Measurements from ENCODE around the gene B4GAT1.
"Not testable (repeated sequence)": the region's sequence is repeated elsewhere in the genome, so short reads cannot be mapped to it uniquely, and the experiment has no call there.

B4GAT1 gene

DNA sequence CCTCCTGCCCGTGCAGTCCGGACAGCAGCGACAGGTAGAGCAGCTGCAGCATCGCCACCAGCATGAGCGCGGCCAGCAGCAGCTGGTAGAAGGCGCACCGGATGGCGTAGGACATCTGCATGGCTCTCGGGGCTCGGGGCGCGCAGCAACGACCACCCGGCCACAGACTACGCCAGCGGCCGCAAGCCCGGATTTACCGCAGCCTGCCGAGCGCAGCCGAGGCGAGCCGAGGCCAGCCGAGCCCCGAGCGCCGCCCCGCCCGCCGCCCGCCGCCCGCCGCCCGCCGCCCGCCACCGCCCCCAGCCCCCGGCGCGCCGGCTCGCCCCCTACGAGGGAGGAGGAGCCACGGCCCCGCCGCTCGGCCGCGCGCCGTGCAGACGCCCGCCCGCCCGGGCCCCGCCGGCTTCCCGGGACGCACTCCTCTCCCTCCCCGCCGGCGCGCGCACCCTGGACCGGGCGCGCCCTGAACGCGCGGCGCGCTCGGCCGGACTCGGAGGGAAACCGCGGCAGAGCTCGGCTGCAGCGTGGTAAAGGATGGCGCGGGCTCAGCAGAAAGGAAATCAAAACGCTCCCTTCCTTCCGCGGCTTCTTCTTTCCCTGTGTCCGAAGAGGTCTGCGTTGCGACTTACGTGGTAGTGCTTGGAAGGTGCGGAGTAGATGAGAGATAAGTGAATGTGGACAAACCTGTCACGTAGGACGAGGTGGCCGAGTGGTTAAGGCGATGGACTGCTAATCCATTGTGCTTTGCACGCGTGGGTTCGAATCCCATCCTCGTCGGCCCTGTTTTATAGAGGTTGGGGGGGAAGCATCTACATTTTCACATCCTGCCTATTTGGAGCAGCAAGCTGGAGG is at the start of gene B4GAT1:
Gene B4GAT1 (minus strand): TSS at position 205 of the 852 bp plus-strand sequence. CDS start 84 bp downstream, at position 121.
- peak; percentile 66 for DNase-seq (ENCODE audit: low read depth)

DNA sequence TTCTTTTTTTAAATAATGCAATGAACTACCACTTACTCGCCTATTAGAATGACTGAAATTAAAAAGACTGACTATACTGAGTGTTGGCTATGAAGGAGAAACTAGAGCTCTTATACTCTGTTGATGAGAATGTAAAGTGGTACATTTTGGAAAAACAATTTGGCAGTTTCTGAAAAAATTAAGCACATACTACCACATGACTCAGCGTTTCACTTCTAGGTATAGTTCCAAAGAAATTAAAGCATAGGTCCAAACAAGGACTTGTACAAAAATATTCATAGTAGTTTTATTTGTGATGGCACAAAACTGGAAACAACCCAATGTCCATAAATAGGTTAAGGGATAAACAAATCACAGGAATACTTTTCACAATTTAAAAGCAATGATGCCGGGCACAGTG is 46.5 kb upstream of the B4GAT1 start:
- DNase-seq (ENCODE audit: low read depth): no peak

DNA sequence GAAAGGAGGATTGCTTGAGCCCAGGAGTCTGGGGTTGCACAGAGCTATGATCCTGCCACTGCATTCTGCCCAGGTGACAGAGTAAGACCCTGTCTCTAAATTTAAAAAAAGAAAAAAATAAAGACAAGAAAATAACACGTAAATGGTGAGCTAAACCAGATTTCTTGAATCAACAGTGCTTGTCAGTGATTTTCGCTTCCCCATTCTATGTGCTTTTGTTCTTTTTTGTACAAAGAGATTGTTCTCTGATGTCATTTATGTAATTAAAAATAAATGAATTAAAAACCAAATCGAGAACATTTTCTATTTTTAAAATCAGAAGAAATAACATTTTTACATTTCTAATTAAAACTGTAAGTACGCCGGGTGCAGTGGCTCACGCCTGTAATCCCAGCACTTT is 43.9 kb upstream of the B4GAT1 start:
- no peak for DNase-seq (ENCODE audit: low read depth)

DNA sequence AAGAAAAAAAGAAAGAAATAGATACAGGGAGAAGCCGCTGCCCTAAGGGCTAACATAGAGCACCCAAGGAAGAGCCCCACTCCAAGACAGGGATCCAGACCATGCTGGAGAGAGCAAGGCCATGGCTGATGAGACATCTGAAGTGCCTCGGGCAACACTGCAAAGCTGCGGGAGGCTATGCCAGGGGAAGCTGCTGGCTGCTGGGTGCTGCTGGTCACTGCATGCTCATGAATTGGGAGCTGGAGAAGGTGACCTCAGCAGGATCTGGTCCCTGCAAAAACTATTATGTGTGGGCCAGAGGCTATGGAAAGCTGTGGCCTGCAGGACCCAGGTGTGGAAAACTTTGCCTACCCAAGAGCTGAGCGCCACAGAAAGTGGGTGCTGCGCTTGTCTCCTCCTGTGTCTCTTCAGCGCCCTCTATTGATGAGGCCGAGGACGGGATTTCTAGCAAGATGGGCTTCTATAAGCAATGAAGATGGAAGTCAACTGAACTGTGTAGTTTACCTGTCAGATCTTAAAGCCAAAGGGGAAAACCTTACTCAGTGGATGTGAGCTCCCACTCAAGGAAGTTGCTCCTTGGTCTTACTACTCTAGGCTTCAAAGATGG is 41.5 kb upstream of the B4GAT1 start:
- peak; percentile 41 for DNase-seq (ENCODE audit: low read depth)

DNA sequence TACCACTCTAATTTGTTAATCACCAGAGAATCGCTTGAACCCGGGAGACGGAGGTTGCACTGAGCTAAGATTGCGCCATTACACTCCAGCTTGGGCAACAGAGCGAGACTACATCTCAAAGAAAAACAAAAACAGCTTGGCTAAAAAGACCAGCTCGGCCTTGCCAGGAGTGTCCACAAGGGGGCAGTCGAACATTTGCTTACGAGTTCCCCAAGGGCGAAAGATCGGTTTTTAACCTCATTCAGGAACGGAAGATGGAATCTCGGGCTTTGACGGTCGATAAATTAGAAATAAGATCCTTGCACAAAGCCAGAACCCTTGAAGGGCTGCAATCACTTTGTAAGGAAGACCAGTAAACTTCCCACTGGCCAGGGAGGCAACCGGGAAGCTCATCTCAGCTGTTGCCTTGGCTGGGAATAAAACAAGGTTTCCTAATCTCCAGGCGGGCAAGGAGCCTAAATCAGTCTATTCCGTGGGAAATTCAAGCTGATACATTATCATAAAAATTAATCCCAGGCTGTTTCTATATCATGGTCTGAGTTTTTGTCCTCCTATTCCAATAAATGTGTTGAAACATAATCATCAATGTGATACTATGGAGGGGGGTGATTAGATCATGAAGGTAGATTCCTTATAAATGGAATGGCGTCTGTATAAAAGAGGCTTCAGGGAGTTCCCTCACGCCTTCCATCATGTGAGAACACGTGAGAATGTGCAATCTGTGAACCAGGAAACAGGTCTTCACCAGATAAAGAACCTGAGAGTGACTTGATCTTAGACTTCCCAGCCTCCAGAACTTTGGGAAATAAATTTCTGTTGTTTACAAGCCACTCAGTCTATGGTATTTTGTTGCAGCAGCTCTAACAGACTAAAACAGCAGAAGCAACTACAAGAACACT is 39.0 kb upstream of the B4GAT1 start:
- peak; percentile 76 for DNase-seq (ENCODE audit: low read depth)

DNA sequence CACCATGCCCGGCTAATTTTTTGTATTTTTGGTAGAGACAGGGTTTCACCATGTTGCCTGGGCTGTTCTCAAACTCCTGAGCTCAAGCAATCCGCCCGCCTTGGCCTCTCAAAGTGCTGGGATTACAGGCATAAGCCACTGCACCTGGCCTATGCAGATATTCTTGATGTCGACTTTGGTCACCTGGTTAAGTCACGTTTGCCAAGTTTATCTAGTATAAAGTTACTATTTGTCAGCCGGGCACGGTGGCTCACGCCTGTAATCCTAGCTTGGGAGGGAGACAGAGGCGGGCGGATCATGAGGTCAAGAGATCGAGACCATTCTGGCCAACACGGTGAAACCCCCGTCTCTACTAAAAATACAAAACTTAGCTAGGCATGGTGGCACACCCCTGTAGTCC is 36.9 kb upstream of the B4GAT1 start:
- DNase-seq (ENCODE audit: low read depth): not testable (repeated sequence)

DNA sequence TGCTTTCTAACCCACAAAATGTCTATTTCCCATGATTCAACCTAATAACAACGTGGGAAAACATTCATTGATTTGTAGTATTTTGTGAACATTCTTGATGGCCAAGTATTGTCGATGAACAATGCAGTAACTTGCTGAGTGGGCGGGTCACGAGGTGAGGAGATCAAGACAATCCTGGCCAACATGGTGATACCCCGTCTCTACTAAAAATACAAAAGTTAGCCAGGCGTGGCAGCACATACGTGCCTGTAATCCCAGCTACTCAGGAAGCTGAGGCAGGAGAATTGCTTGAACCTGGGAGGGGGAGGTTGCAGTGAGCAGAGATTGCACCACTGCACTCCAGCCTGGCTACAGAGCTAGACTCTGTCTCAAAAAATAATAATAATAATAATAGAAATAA is 32.8 kb upstream of the B4GAT1 start:
- DNase-seq (ENCODE audit: low read depth): not testable (repeated sequence)

DNA sequence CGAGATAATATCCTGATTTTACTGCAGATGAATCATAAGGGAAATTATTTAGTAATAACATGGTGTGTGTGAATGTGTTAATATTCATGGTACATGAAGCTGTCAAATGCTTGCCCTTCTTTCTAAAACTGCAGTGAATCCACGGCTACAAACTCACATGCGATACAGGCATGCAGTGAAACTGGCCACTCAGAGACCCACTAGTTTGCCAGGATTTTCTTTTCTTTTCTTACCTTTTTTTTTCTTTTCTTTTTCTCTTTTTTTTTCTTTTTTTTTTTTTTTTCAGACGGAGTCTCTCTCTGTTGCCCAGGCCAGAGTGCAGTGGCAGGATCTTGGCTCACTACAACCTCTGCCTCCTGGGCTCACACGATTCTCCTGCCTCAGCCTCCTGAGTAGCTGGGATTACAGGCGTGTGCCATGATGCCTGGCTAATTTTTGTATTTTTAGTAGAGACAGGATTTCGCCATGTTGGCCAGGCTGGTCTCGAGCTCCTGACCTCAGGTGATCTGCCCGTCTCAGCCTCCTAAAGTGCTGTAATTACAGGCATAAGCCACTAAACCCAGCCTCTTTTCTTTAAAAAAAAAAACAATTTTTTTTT is 26.4 kb upstream of the B4GAT1 start:
- DNase-seq (ENCODE audit: low read depth): not testable (repeated sequence)

DNA sequence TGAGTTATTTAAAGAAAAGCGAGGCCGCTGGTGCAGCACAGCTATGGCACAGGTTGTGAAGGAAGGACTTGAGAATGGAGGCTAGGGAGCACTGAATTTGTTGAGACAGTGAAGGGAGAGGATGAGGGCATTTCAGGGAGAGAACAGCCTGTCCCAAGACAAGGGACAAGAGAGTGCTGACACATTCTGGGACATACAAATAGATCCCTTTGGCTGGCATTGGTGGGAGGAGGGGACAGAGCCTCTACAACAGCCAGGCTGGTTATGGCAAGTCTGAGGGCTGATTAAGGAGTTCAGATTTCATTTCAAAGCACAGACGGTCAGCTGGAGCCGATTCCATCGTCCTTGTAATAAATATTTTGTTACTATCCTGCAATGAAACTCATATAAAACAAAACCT is 25.8 kb upstream of the B4GAT1 start:
- DNase-seq (ENCODE audit: low read depth): no peak

DNA sequence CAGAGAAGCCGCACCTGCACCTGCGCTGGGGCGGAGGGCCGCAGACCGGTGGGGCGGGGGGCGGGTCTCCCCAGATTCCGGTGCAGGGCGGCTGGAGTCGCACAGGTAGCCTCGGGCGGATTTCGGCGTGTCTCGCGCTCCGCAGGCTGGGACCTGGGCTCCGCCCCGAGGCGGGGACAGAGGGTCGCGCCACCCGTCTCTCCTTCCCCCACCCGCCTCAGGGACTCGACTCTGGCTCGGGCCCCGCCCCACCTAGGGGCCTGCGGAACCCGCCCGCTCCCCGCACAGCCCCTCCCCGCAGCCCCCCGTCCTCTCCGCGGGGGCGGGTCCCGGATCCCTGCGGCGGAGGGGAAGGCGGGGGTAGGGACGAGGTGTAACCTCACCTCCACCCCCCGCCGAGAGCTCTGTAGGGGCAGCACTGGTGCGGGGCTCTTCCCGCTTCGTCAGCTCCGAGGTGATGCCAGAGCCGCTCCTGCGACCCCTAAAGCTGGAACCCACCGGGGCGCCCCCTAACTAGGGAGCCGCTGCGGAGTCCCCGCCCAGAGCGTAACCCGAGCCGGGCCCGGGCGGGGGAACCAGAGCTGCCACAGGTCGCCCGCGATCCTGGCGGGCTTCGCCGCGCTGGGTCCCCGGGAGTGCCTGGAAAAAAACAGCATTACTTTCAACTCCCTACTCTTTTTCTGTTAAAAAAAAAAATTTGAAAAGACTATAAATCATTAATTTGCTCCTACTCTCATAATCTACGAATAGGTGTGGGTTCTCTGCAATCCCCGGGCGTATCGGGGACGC is 24.4 kb upstream of the B4GAT1 start, which contains the start of gene SLC29A2:
Gene SLC29A2 (minus strand): TSS at position 134 of the 789 bp plus-strand sequence. CDS start 169 bp downstream, outside the sequence.
- peak; percentile 68 for DNase-seq (ENCODE audit: low read depth)

DNA sequence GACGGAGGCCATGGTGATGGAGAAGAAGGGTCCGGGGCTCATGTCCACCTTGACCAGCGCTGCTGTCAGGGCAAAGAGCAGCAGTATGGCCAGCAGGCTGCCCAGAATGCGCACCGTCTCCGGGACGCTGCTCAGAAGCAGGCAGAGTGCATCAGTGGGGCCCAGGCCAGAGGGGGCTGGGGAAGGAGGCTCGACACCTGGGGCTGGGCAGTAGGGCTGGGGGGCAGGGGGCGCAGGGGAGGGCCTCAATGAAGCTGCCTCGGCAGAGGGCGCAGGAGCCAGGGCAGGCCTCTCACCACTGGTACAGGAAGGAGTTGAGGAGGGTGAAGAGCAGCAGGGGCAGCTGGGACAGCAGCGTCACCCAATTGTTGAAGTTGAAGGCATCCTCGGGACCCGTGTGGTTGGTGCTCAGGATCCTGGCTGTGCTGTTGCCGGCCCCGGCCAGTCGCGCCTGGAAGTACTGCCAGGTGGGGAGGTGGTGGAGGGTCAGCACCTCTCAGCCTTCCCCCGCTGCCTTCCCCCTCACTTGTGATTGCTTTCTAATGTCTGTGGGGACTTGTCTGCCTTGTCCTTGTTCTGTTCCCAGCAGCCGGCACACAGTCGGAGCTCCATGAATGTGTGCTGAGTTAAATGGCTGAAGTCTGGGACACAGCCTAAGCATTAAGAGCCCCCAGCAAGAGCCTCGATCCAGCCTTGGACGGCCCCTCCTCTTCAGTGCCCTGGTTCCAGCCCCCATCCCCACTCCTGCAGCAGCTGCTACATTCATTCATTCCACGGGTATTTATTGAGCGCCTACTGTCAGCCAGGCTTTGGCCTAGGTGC is 21.9 kb upstream of the B4GAT1 start:
- no peak for DNase-seq (ENCODE audit: low read depth)

DNA sequence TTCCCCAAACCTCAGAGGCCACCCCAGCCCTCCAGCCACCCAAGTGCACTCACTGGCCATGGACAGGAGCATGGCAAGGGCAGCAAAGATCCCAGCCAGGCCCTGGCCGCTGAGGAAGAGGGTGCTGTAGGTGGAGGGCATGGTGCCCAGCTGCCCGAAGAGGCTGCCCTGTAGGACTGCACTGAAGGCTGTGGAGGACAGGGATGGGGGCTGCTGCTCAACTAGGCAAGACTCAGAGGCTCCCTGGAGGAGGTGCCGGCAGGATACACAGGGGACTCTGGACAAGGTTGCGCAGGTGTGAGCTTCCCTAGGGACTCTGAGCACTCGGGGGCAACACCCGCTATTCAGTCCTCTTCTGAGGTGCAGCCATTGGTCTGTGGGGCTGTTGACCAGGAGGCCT is 21.1 kb upstream of the B4GAT1 start:
- DNase-seq (ENCODE audit: low read depth): no peak

DNA sequence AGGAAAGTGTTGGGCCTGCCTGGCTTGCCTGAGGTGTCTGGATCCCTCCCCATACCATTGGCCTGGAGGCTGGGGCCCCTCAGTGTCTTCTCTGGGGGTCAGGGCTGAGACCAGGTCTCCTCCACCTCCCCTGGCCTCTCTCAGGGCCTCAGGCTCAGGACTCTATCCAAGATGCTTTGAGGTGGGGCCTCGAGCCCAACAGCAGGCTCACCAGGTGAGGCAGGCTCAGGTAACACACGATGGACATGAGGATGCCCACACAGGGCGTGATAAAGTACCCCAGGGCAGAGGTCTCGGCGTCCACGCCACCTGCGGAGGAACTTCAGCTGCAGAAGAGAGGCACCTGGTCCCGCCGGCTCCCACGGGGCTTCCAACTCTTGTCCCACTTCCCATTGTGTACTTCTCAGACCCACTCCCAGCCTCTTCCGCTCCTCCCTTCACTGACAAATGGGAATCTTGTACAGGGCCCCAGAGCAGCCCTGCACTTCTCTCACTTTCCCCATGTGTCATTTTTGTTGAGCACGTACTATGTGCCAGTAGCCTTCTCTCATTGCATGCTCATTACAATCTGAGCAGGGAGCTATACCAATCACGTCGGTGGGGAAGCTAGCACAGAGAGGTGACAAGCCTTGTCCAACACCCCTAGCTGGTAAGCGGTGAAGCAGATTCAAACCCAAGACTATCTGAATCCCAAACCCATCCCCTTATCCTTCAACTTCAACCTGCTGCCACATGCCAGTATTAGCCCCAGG is 20.3 kb upstream of the B4GAT1 start:
- DNase-seq (ENCODE audit: low read depth): no peak

DNA sequence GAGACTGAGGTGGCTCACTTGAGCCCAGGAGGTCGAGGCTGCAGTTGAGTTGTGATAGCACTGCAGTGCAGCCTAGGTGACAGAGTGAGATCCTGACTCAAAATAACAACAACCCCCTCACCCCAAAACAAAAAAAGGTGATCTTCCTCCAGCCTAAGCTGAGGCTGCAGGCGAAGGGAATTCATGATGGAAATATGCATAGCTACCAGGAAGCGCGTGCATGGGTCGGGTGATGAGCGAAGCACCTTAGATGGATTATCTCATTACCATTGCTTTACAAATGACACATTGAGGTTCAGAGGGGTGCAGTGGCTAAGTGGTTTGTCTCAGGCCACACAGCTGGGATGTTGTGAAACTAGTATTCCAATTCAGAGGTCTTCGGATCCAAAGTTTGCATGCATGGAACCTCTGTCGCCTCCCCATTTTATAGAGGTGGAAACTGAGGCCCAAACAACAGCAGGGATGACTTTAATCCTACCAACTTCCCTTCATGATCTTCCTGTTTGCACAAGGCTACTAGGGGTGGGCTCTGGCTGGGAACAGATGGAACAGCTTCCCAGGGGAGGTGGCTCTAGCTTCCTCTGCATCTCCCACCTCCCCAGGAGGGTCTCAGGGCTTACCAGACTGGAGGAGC is 19.5 kb upstream of the B4GAT1 start:
- no peak for DNase-seq (ENCODE audit: low read depth)

DNA sequence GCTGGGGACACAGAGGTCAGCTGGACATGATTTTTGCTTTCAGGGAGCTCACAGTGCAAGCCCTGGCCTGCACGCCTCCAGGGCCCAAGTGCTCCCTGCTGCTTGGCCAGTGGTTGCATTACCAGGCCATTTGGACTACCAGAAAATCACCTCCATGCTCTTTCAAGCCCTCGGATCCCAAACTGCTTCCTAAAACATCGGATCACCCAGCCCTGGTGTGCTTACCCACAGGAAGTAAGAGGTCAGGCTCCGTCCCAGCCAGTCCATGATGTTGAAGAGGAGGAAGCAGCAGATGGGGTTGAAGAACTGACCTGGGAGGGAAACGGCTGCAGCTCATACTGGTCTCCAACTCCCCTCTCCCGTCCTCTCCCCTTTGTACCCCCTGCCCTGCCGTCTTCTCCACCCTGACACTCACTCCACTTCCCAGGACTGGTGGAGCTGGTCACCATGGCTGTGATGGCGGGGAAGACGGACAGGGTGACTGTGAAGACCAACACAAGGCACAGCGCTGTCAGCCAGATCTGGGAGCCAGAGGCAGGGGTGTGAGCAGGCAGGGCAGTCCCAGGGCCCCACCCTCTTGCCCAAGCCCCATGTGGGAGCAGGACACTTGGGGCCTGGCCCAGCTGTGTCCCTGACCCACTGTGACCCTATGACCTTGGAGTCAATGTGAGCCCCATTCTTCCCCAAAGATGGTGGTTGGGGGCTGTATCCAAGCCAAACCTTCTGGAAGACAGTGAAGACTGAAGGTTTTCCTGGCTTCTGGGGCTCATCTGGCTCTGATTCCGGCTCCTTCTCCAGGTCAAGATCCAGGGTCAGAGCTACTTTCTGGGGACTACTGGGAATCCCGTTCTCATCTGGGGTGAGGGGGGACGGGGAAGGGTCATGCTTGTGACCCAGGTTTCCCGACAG is 18.5 kb upstream of the B4GAT1 start:
- no peak for DNase-seq (ENCODE audit: low read depth)

DNA sequence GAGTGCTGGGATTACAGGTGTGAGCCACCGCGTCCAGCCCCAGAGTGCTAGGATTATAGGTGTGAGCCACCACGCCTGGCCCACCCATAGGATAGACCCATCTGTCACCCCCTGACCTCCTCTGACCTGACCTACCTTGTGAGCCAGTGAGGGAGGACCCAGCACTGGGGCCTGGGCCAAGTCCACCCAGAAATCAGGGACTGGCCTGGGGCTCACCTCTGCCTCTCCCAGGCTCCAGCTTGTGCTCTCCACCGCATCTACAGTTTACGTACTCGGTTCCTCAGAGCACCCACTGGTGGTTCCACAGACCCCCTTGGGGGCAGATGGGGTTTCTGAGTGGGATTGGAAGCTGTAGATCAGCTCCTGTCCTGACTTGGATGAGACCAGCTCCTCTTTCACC is 17.7 kb upstream of the B4GAT1 start:
- no peak for DNase-seq (ENCODE audit: low read depth)

DNA sequence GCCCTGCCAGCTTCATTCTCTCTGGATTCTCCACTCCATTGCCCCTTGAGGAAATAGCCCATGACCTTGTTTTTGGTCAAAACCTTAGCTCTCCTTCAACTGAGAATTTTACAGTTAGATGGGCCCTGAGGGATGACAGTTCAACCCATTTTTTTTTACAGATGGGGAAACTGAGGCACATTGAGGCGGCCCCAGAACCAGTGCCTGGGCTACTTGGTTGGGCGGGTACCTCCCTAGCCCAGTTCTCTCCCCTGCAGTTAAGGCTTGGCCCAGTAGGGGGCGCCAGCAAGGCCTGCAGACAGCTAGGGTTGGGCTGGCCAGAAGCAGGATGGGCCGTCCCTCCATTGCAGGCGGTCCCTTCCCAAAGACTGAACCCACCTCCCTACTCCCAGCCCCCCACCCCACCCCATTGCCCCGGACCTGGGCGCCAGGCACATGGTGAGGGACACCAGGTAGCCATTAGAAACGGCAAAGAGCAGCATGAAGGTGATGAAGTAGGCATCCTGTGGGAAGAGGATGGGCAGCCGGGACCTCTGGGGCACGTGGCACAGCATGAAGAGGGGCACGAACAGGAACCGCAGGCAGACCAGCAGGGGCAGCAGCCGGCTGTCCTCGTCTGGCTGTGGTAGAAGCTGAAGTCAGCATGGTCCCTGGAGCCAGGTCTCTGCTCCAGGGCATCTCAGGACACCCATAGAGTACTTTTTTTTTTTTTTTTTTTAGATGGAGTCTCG is 16.5 kb upstream of the B4GAT1 start:
- DNase-seq (ENCODE audit: low read depth): peak; percentile 58
